HFFc6 (cell line): Measurements from ENCODE around the gene MTHFS. TPM values are rescaled to one million over a fixed set of nuclear protein-coding genes. Genes with fewer than 3 reads are reported as not detected.

Experiments
- DNase-seq: peaks from one replicate; pipeline ENCODE4 v3.0.0-alpha.2; 2018
- H3K27ac Mint-ChIP-seq: 2 replicates; pipeline ENCODE4 v1.8.0; 2020; ENCODE audit warnings: mild to moderate bottlenecking, mixed read lengths
- H3K27me3 Mint-ChIP-seq: 2 replicates; pipeline ENCODE4 v1.8.0; 2021; ENCODE audit warnings: mild to moderate bottlenecking, moderate library complexity, mixed read lengths; ENCODE audit not compliant: insufficient read depth
- H3K36me3 Mint-ChIP-seq: 2 replicates; pipeline ENCODE4 v1.8.0; 2021; ENCODE audit warnings: low read depth, mixed read lengths
- H3K4me1 Mint-ChIP-seq: 2 replicates; pipeline ENCODE4 v1.8.0; 2020; ENCODE audit warnings: low read depth, mixed read lengths
- H3K4me3 Mint-ChIP-seq: 2 replicates; pipeline ENCODE4 v1.8.0; 2020; ENCODE audit warnings: mild to moderate bottlenecking, moderate library complexity, mixed read lengths
- H3K9me3 Mint-ChIP-seq: 2 replicates; pipeline ENCODE4 v1.8.0; 2020; ENCODE audit warnings: mild to moderate bottlenecking, mixed read lengths
- CTCF ChIP-seq: fragments of 200-600 bp; sonication (generic); IDR thresholded peaks from 2 replicates; pipeline ENCODE4 v1.5.0; 2021; ENCODE audit warnings: antibody characterized with exemption, mild to moderate bottlenecking
- total RNA-seq, 6 experiments: library from RNA; stranded (reverse); fragmentation: NEBNext Ultra II Directional; extraction: Animal tissue kit (Norgen Biotek cat#: 25700); gene quantifications; 2 replicates in 1 of 6; 3 replicates in 5 of 6; pipeline ENCODE4 v1.2.3, GENCODE V29; 2021

Gene MTHFS
- total RNA-seq, 6 experiments from 2014 or later: 18.5 to 23.0 (median 21.1) TPM

- Mint-ChIP-seq H3K9me3 (no peaks in the 10 kb centered on the region), H3K36me3 (no peaks in the 10 kb centered on the region), H3K27me3 (peaks cover 11% of the 10 kb centered on the region), H3K4me1 (peaks cover 14% of the 10 kb centered on the region), H3K27ac (no peak overlapping the region), H3K4me3 (no peak overlapping the region)
- TF ChIP-seq CTCF: no peak
- DNase-seq: no peak
These were observed 84.3 kb downstream of the MTHFS start for GRCh38 chr15:79812541-79812940.

GRCh38 chr15:79811406-79812405 lies 85.1 kb downstream of the MTHFS start:
- H3K4me3 Mint-ChIP-seq: no peak overlapping the region
- no peak overlapping the region for H3K27ac Mint-ChIP-seq
- H3K4me1 Mint-ChIP-seq: peaks cover 14% of the 10 kb centered on the region
- H3K27me3 Mint-ChIP-seq: peaks cover 12% of the 10 kb centered on the region
- H3K36me3 Mint-ChIP-seq: no peaks in the 10 kb centered on the region
- TF ChIP-seq CTCF: no peak
- H3K9me3 Mint-ChIP-seq: no peaks in the 10 kb centered on the region
- DNase-seq: no peak

- no peak for DNase-seq
- H3K36me3 Mint-ChIP-seq: no peaks in the 10 kb centered on the region
- peaks cover 10% of the 10 kb centered on the region for H3K27me3 Mint-ChIP-seq
- H3K27ac Mint-ChIP-seq: no peak overlapping the region
- no peaks in the 10 kb centered on the region for H3K4me1 Mint-ChIP-seq
- no peaks in the 10 kb centered on the region; the same call in 1 of the 2 replicates for H3K9me3 Mint-ChIP-seq
- TF ChIP-seq CTCF: no peak
- no peak overlapping the region for H3K4me3 Mint-ChIP-seq
These were observed 92.0 kb downstream of the MTHFS start for GRCh38 chr15:79804838-79805237.

- no peak overlapping the region for H3K4me3 Mint-ChIP-seq
- no peaks in the 10 kb centered on the region for H3K4me1 Mint-ChIP-seq
- peaks cover 15% of the 10 kb centered on the region for H3K9me3 Mint-ChIP-seq
- H3K27ac Mint-ChIP-seq: no peak overlapping the region
- H3K27me3 Mint-ChIP-seq: peaks cover 7% of the 10 kb centered on the region
- DNase-seq: no peak
- TF ChIP-seq CTCF: no peak
- 0 out of 2 replicates have a peak, but pooled peaks cover 4% of the 10 kb centered on the region for H3K36me3 Mint-ChIP-seq
These were observed 98.5 kb downstream of the MTHFS start for GRCh38 chr15:79798311-79798710.

Other genes starting within 250 kb of the MTHFS start
- gene BCL2A1, start 74.2 kb upstream of the MTHFS start, total RNA-seq: under 1 TPM in 2 of 6 experiments, not detected in 4; 0.27 to 0.46 TPM
- gene ZFAND6, start 162.7 kb upstream of the MTHFS start, total RNA-seq: 10 to 100 TPM; 49.0 to 62.6 (median 57.6) TPM